Activated T-helper 2 cell treated with anti-CD3 and anti-CD28 coated beads, Interferon-gamma antibody, Interleukin-2, Interleukin-4, amounts not matched to agents 10 μg/mL and 5 μg/mL and 100 μg/mL, durations not matched to agents 14 hours and 24 hours and 36 hours (primary cell): Measurements from ENCODE around the gene HORMAD1. TPM values are rescaled to one million over a fixed set of nuclear protein-coding genes. Genes with fewer than 3 reads are reported as not detected.
"Not testable (repeated sequence)": the region's sequence is repeated elsewhere in the genome, so short reads cannot be mapped to it uniquely, and the experiment has no call there.

Experiments
- DNase-seq: peaks from one replicate; pipeline ENCODE4 v3.0.0; 2021; ENCODE audit warnings: low spot score
- H3K27ac Mint-ChIP-seq: one replicate; pipeline ENCODE4 v1.8.0; 2021; ENCODE audit warnings: mixed read lengths
- H3K27me3 Mint-ChIP-seq: one replicate; pipeline ENCODE4 v1.8.0; 2021; ENCODE audit warnings: low read depth, mixed read lengths
- H3K36me3 Mint-ChIP-seq: one replicate; pipeline ENCODE4 v1.8.0; 2021; ENCODE audit warnings: low read depth, mixed read lengths
- H3K4me1 Mint-ChIP-seq: one replicate; pipeline ENCODE4 v1.8.0; 2021; ENCODE audit warnings: low read depth, mixed read lengths
- H3K4me3 Mint-ChIP-seq: one replicate; pipeline ENCODE4 v1.8.0; 2021; ENCODE audit warnings: low read depth, mild to moderate bottlenecking, moderate library complexity, mixed read lengths
- H3K9me3 Mint-ChIP-seq: one replicate; pipeline ENCODE4 v1.8.0; 2021; ENCODE audit warnings: mixed read lengths
- intact Hi-C: fragments of 100-400 bp; cut with micrococcal nuclease; formaldehyde crosslinking; loops from one replicate; pipeline ENCODE4 v1.15.1; 2023
- total RNA-seq: library from RNA; stranded (reverse); gene quantifications from 2 replicates; pipeline ENCODE4 v1.2.3, GENCODE V29; 2022

The HORMAD1 gene
- total RNA-seq, 1 donor from 2014 or later: 0.27 TPM

GRCh38 chr1:150695561-150695960, 25.1 kb downstream of the HORMAD1 start:
- intact Hi-C loops: loop anchor here (5.0 kb wide), 1 partner anchor 67 kb away; no protein-coding TSS in a partner anchor
- no peak for DNase-seq
- Mint-ChIP-seq H3K36me3 (peaks cover 28% of the 10 kb centered on the region), H3K27ac (no peak overlapping the region), H3K4me3 (no peak overlapping the region), H3K4me1 (peaks cover 19% of the 10 kb centered on the region), H3K9me3 (no peaks in the 10 kb centered on the region), H3K27me3 (peaks cover 3% of the 10 kb centered on the region)

GRCh38 chr1:150692720-150693119, 28.0 kb downstream of the HORMAD1 start:
- Mint-ChIP-seq H3K36me3 (peaks cover 40% of the 10 kb centered on the region), H3K4me1 (peaks cover 15% of the 10 kb centered on the region)
- DNase-seq: no peak

DNA sequence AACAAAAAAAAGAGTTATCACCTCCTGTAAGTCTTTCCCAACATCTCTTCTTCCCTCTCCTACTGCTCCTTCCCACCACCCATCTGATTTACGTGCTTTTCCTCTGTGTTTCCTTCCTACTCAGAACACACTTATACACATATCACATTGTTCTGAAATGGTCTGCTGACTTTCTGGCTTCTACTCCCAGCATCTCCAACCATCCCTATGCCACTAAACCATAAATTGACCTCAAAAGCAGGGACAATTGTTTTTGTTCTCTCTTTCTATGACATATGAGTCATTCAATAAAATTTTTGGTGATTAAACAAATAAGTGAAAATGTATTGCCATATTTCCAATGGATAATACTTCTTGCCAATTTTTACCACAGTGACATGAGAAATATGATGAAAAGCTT, 31.9 kb downstream of the HORMAD1 start:
- DNase-seq: no peak
- intact Hi-C loops: no loop called here
- Mint-ChIP-seq H3K4me1 (peaks cover 6% of the 10 kb centered on the region), H3K4me3 (no peak overlapping the region), H3K9me3 (no peaks in the 10 kb centered on the region), H3K27ac (no peak overlapping the region), H3K27me3 (no peaks in the 10 kb centered on the region), H3K36me3 (peaks cover 27% of the 10 kb centered on the region)

More at GRCh38 chr1:150692720-150693119, 28.0 kb downstream of the HORMAD1 start:
- no peak overlapping the region for H3K27ac Mint-ChIP-seq
- H3K4me3 Mint-ChIP-seq: no peak overlapping the region
- no peaks in the 10 kb centered on the region for H3K9me3 Mint-ChIP-seq
- H3K27me3 Mint-ChIP-seq: no peaks in the 10 kb centered on the region
- intact Hi-C loops: no loop called here

- DNase-seq: no peak
- intact Hi-C loops: no loop called here
- H3K27me3 Mint-ChIP-seq: no peaks in the 10 kb centered on the region
- no peaks in the 10 kb centered on the region for H3K9me3 Mint-ChIP-seq
- no peak overlapping the region for H3K27ac Mint-ChIP-seq
- H3K4me3 Mint-ChIP-seq: no peak overlapping the region
- H3K4me1 Mint-ChIP-seq: peaks cover 4% of the 10 kb centered on the region
- H3K36me3 Mint-ChIP-seq: peaks cover 26% of the 10 kb centered on the region
These were observed 34.4 kb downstream of the HORMAD1 start for GRCh38 chr1:150686275-150686674.

DNA sequence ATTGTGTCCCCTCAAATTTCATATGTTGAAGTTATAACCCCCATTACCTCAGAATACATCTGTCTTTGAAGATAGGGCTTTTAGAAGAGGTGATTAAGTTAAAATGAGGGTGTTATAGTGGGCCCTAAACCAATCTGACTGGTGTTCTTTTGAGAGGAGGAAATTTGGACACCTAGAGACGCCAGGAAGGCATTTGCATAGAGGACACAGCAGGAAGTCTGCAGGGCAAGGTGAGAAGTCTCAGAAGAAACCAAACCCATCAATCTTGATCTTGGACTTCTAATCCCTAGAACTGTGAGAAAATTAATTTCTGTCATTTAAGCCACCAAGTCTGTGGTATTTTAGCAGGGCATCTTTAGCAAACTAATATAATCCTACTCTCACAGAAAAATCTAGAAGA, 36.8 kb downstream of the HORMAD1 start:
- H3K4me3 Mint-ChIP-seq: no peak overlapping the region
- H3K9me3 Mint-ChIP-seq: no peaks in the 10 kb centered on the region
- H3K4me1 Mint-ChIP-seq: peaks cover 6% of the 10 kb centered on the region
- H3K36me3 Mint-ChIP-seq: peaks cover 23% of the 10 kb centered on the region
- no peak overlapping the region for H3K27ac Mint-ChIP-seq
- intact Hi-C loops: no loop called here
- no peaks in the 10 kb centered on the region for H3K27me3 Mint-ChIP-seq
- DNase-seq: no peak

DNA sequence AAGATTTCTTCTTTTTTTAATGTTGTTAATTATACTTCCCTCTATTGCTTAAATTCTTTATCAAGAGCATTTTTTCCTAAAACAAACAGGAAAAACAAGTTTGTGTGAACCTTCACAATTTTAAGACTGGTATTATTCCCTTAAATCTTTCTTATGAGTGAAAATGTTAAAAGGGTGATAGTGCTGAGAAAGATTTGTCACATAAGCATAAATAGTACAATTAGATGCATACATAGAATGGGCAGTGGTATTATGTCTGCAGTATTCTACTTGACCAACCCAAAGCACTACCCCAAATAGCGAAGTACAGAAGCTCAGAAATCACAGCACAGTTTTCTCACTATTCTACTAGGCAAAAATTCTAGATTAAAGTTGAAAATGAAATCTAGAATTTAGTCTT, 41.7 kb downstream of the HORMAD1 start:
- intact Hi-C loops: no loop called here
- H3K4me1 Mint-ChIP-seq: peaks cover 14% of the 10 kb centered on the region
- H3K4me3 Mint-ChIP-seq: no peak overlapping the region
- no peaks in the 10 kb centered on the region for H3K9me3 Mint-ChIP-seq
- DNase-seq: no peak
- H3K27ac Mint-ChIP-seq: no peak overlapping the region
- no peaks in the 10 kb centered on the region for H3K27me3 Mint-ChIP-seq
- peaks cover 23% of the 10 kb centered on the region for H3K36me3 Mint-ChIP-seq

DNA sequence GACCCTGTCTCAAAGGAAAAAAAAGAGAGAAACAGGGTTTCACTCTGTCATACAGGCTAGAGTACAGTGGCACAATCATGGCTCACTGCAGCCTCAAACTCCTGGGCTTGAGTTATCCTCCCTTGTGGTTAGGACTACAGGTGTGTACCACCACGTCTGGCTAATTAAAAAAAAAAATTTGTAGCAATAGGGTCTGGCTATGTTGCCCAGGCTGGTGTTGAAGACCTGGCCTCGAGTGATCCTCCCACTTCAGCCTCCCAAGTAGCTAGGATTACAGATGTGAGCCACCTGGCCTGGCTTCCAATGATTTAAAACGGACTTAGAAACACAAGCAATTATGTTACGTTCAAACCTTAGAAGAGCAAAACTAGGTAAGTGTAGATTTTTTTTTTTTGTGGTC, 45.8 kb downstream of the HORMAD1 start:
- Mint-ChIP-seq H3K4me1 (peaks cover 9% of the 10 kb centered on the region), H3K27ac (no peak overlapping the region), H3K36me3 (peaks cover 15% of the 10 kb centered on the region), H3K9me3 (no peaks in the 10 kb centered on the region), H3K27me3 (no peaks in the 10 kb centered on the region), H3K4me3 (no peak overlapping the region)
- DNase-seq: no peak
- intact Hi-C loops: no loop called here

DNA sequence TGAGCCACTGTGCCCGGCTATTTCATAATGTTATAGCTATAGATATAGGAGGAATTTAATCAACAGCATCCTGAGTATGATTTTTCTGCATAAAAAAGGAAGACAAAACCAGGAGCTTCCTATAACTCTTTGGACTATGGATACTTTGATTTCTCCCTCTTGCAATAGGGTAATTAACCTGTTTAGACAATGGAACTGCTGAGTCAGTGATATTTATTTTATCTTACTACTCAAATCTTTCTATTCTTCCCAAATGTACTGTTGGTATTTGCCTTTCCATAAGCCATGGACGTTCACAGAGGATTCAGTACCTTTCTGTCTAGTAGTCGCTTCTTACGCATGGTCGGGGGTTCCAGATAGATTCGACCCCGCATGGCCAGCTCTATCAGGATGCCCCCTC, 57.4 kb downstream of the HORMAD1 start:
- intact Hi-C loops: no loop called here
- no peak for DNase-seq
- Mint-ChIP-seq H3K36me3 (peaks cover 35% of the 10 kb centered on the region), H3K4me3 (no peak overlapping the region), H3K27me3 (no peaks in the 10 kb centered on the region), H3K27ac (no peak overlapping the region), H3K9me3 (no peaks in the 10 kb centered on the region), H3K4me1 (peaks cover 5% of the 10 kb centered on the region)

DNA sequence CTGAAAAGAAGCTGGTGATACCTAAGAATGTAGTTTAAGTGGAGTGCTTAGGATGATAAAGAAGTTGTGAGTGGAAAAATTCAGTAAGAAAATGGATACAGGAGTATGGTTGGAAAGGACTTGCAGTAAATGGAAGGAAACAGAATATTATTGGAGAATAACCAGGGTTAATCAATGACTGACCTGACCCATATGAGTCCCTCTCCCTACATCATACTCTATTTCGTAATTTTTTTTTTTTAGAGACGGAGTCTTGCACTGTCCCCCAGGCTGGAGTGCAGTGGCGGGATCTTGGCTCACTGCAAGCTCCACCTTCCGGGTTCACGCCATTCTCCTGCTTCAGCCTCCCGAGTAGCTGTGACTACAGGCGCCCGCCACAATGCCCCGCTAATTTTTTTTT, 57.9 kb downstream of the HORMAD1 start:
- Mint-ChIP-seq H3K9me3 (no peaks in the 10 kb centered on the region), H3K36me3 (peaks cover 33% of the 10 kb centered on the region), H3K4me3 (no peak overlapping the region), H3K4me1 (peaks cover 5% of the 10 kb centered on the region), H3K27me3 (no peaks in the 10 kb centered on the region), H3K27ac (no peak overlapping the region)
- intact Hi-C loops: no loop called here
- no peak for DNase-seq

- DNase-seq: no peak
- H3K27me3 Mint-ChIP-seq: no peaks in the 10 kb centered on the region
- intact Hi-C loops: no loop called here
- no peak overlapping the region for H3K4me3 Mint-ChIP-seq
- peaks cover 5% of the 10 kb centered on the region for H3K4me1 Mint-ChIP-seq
- peaks cover 29% of the 10 kb centered on the region for H3K36me3 Mint-ChIP-seq
- no peaks in the 10 kb centered on the region for H3K9me3 Mint-ChIP-seq
- no peak overlapping the region for H3K27ac Mint-ChIP-seq
These were observed 59.5 kb downstream of the HORMAD1 start for GRCh38 chr1:150661156-150661555.

- Mint-ChIP-seq H3K4me3 (no peak overlapping the region), H3K27me3 (no peaks in the 10 kb centered on the region), H3K36me3 (peaks cover 29% of the 10 kb centered on the region), H3K27ac (no peak overlapping the region), H3K4me1 (peaks cover 2% of the 10 kb centered on the region), H3K9me3 (no peaks in the 10 kb centered on the region)
- no peak for DNase-seq
- intact Hi-C loops: no loop called here
These were observed 60.1 kb downstream of the HORMAD1 start for GRCh38 chr1:150660584-150660983.

DNA sequence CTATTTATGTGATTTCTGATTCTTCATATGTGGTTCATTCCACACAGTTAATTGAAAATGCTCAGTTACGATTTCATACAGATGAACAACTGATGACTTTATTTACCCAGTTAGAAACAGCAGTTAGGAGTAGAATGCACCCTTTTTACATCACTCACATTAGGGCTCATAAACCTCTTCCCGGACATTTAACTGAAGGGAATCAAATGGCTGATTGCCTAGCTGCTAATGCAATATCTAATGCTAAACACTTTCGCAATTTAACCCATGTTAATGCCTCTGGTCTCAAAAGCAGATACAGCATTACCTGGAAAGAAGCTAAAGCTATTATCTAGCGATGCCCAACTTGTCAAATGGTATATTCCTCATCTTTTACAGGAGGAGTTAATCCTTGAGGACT, 63.6 kb downstream of the HORMAD1 start:
- H3K9me3 Mint-ChIP-seq, intact Hi-C loops, H3K27me3 Mint-ChIP-seq, DNase-seq, H3K27ac Mint-ChIP-seq, H3K4me1 Mint-ChIP-seq, H3K4me3 Mint-ChIP-seq: not testable (repeated sequence)
- H3K36me3 Mint-ChIP-seq: peaks cover 23% of the 10 kb centered on the region

DNA sequence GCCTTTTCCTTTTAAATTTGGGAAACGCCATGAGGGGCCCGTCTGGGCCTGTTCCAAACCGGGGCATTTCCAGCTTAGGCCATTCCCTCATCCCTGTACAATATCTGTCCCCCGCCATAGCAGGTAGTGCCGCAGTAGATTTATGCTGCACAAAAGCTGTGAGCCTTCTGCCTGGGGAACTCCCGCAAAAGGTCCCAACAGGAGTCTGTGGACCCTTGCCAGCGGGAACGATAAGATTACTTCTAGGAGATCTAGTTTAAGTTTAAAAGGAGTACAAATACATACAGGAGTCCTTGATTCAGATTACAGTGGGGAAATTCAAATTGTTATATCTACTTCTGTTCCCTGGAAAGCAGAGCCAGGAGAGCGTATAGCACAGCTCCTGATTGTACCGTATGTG, 66.1 kb downstream of the HORMAD1 start:
- intact Hi-C loops, DNase-seq, H3K4me3 Mint-ChIP-seq, H3K27ac Mint-ChIP-seq, H3K27me3 Mint-ChIP-seq, H3K9me3 Mint-ChIP-seq, H3K4me1 Mint-ChIP-seq: not testable (repeated sequence)
- H3K36me3 Mint-ChIP-seq: peaks cover 18% of the 10 kb centered on the region

DNA sequence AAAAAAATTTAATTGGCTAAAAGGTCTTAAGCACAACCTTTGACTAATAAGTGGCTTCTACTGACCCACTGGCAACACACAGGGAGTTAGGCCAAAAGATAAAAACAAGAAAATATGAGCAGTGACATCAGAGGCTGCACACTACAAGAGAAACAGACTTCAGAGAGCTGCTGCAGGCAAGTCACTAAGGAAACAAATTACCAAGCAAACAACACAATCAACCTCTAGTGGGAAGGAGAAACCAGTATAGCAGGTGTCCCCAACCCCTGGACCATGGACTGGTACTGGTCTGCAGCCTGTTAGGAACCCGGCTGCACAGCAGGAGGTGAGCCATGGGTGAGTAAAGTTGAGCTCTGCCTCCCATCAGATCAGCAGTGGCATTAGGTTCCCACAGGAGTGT, 70.5 kb downstream of the HORMAD1 start:
- H3K27me3 Mint-ChIP-seq: no peaks in the 10 kb centered on the region
- no peaks in the 10 kb centered on the region for H3K4me1 Mint-ChIP-seq
- intact Hi-C loops: no loop called here
- no peaks in the 10 kb centered on the region for H3K9me3 Mint-ChIP-seq
- H3K4me3 Mint-ChIP-seq: no peak overlapping the region
- H3K27ac Mint-ChIP-seq: no peak overlapping the region
- DNase-seq: no peak
- peaks cover 29% of the 10 kb centered on the region for H3K36me3 Mint-ChIP-seq
